ENCODE measurements around the gene PNMA6E. TPM values are rescaled to one million over a fixed set of nuclear protein-coding genes. Genes with fewer than 3 reads are reported as not detected.

The PNMA6E gene
- total RNA-seq, 1 donor from 2014 or later = not detected

DNA sequence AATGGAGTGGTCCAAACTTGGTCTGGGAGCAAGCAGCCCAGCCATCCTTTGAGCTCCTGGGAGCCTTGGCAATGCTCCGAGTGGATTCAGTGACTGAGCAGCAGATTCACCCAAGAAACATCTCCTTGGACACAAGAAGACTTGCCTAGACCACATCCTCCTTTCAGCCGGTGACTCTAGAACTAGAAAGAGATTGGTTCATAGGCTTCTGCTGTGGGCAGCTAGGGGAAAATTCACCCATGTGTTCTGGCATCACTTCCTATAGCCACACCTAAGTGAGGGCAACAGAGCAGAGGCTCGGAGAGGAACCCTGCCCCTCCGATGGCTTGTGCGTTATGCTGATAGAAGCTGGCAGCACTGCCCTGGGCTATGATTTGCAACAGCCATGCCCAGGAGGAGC, 51.2 kb downstream of the PNMA6E start:
- Mint-ChIP-seq H3K4me3 (ENCODE audit: unreplicated experiment) (no peak overlapping the region), H3K27ac (ENCODE audit: unreplicated experiment) (no peak overlapping the region), H3K4me1 (ENCODE audit: low read depth, unreplicated experiment) (no peaks in the 10 kb centered on the region), H3K36me3 (ENCODE audit: unreplicated experiment) (peaks cover 6% of the 10 kb centered on the region), H3K27me3 (ENCODE audit: unreplicated experiment) (no peaks in the 10 kb centered on the region), H3K9me3 (ENCODE audit: unreplicated experiment) (peaks cover 1% of the 10 kb centered on the region)
- DNase-seq = no peak
- TF ChIP-seq, protein P1, sequence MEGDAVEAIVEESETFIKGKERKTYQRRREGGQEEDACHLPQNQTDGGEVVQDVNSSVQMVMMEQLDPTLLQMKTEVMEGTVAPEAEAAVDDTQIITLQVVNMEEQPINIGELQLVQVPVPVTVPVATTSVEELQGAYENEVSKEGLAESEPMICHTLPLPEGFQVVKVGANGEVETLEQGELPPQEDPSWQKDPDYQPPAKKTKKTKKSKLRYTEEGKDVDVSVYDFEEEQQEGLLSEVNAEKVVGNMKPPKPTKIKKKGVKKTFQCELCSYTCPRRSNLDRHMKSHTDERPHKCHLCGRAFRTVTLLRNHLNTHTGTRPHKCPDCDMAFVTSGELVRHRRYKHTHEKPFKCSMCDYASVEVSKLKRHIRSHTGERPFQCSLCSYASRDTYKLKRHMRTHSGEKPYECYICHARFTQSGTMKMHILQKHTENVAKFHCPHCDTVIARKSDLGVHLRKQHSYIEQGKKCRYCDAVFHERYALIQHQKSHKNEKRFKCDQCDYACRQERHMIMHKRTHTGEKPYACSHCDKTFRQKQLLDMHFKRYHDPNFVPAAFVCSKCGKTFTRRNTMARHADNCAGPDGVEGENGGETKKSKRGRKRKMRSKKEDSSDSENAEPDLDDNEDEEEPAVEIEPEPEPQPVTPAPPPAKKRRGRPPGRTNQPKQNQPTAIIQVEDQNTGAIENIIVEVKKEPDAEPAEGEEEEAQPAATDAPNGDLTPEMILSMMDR (IDR thresholded peaks at IDR 0.05; ENCODE audit: partially characterized antibody, unreplicated experiment) = no peak

DNA sequence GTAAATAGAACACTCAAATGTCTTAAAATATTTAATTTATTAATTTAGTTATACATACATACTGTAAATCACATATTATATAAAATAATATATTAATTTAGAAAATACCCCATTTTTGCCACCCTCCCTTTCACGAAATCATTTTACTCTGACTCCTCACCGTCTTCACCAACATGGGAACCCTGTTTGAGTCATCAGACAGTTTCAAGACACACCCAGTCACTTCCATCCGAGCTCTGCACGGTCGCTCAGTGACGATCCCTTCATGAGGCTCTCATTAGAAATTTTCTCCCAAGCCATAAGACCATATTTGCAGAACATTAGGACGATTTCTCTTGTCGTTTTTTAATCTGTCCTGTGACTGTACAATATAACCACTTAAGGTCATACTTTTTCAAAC, 52.7 kb downstream of the PNMA6E start:
- TF ChIP-seq, protein P1 (IDR thresholded peaks at IDR 0.05; ENCODE audit: partially characterized antibody, unreplicated experiment) = no peak
- no peak for DNase-seq
- Mint-ChIP-seq H3K4me3 (ENCODE audit: unreplicated experiment) (no peak overlapping the region), H3K36me3 (ENCODE audit: unreplicated experiment) (peaks cover 6% of the 10 kb centered on the region), H3K27me3 (ENCODE audit: unreplicated experiment) (no peaks in the 10 kb centered on the region), H3K4me1 (ENCODE audit: low read depth, unreplicated experiment) (no peaks in the 10 kb centered on the region), H3K9me3 (ENCODE audit: unreplicated experiment) (peaks cover 1% of the 10 kb centered on the region), H3K27ac (ENCODE audit: unreplicated experiment) (no peak overlapping the region)

DNA sequence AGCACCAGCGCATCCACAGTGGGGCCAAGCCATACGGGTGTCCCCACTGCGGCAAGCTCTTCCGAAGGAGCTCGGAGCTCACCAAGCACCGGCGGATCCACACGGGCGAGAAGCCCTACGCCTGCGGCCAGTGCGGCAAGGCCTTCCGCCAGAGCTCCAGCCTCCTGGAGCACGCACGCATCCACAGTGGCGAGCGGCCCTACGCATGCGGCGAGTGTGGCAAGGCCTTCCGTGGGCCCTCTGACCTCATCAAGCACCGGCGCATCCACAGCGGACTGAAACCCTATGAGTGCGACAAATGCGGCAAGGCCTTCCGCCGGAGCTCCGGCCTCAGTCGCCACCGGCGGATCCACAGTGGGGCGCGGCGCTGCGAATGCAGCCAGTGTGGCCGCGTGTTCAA, 53.6 kb downstream of the PNMA6E start:
- no peaks in the 10 kb centered on the region for H3K4me1 Mint-ChIP-seq (ENCODE audit: low read depth, unreplicated experiment)
- peaks cover 1% of the 10 kb centered on the region for H3K9me3 Mint-ChIP-seq (ENCODE audit: unreplicated experiment)
- TF ChIP-seq, protein P1 (IDR thresholded peaks at IDR 0.05; ENCODE audit: partially characterized antibody, unreplicated experiment) = no peak
- H3K27ac Mint-ChIP-seq (ENCODE audit: unreplicated experiment) = no peak overlapping the region
- H3K4me3 Mint-ChIP-seq (ENCODE audit: unreplicated experiment) = no peak overlapping the region
- no peaks in the 10 kb centered on the region for H3K27me3 Mint-ChIP-seq (ENCODE audit: unreplicated experiment)
- DNase-seq = no peak
- H3K36me3 Mint-ChIP-seq (ENCODE audit: unreplicated experiment) = peaks cover 5% of the 10 kb centered on the region

Other genes starting within 250 kb of the PNMA6E start
- not detected for gene MAGEA1, start 222.1 kb downstream of the PNMA6E start, total RNA-seq (ENCODE audit: unreplicated experiment)
- not detected for gene PNMA6F, start 79.6 kb downstream of the PNMA6E start, total RNA-seq (ENCODE audit: unreplicated experiment)
- 8.5 TPM for gene ZNF275, start 67.2 kb downstream of the PNMA6E start, total RNA-seq (ENCODE audit: unreplicated experiment)
- 0.07 TPM for gene ZFP92, start 10.1 kb upstream of the PNMA6E start, total RNA-seq (ENCODE audit: unreplicated experiment)
- 0.29 TPM for gene TREX2, start 44.7 kb upstream of the PNMA6E start, total RNA-seq (ENCODE audit: unreplicated experiment)
- 24.6 TPM for gene HAUS7, start 69.2 kb upstream of the PNMA6E start, total RNA-seq (ENCODE audit: unreplicated experiment)
- gene BGN, start 93.6 kb upstream of the PNMA6E start, total RNA-seq (ENCODE audit: unreplicated experiment) = 0.56 TPM
- gene ATP2B3, start 116.3 kb upstream of the PNMA6E start, total RNA-seq (ENCODE audit: unreplicated experiment) = 68.0 TPM
- 28.9 TPM for gene CCNQ, start 197.8 kb upstream of the PNMA6E start, total RNA-seq (ENCODE audit: unreplicated experiment)
- gene DUSP9, start 245.9 kb upstream of the PNMA6E start, total RNA-seq (ENCODE audit: unreplicated experiment) = 0.61 TPM